Amniotic stem cell (primary cell): ENCODE measurements around the gene HERC5.
"Not testable (repeated sequence)": the region's sequence is repeated elsewhere in the genome, so short reads cannot be mapped to it uniquely, and the experiment has no call there.

Source experiments
- DNase-seq: peaks from one replicate; lab custom pipeline; 2025; lab: John Stamatoyannopoulos, UW

HERC5 gene

DNA sequence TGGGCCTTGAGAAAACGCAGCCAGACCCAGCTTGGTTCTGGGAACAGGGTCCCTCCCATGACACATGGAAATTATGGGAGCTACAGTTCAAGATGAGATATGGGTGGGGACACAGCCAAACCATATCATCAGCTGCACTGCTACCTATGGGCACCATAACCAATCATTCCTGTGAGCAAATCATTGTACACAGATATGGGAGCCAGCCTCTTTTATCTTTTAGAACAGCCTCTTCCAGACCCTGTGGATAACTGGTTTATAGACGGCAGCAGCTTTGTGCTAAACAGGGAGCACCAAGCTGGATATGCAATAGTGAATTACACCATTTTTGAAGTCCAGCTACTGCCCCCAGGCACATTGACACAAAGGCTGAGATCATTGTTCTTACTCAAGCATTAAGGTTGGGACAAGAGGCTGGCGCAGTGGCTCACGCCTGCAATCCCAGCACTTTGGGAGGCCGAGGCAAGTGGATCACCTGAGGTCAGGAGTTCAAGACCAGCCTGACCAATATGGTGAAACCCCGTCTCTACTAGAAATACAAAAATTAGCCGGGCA, 8.6 kb upstream of the HERC5 start:
- DNase-seq, result not testable (repeated sequence)

DNA sequence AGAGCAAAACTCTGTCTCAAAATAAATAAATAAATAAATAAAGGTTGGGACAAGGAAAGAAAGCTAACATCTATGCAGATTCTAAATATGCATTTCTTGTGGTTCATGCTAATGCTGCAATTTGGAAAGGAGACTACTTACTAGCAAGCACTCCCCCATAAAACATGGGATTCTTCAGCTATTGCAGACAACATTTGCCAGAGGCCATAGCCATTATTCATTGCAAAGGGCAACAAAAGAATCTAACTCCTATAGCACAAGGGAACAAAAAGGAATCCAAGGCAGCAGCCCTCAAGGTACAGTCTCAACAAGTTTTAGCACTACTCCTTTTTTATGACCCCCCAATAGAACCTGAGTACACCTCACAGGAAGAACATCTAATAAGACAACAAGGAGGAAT, 8.0 kb upstream of the HERC5 start:
- DNase-seq, result no peak

DNA sequence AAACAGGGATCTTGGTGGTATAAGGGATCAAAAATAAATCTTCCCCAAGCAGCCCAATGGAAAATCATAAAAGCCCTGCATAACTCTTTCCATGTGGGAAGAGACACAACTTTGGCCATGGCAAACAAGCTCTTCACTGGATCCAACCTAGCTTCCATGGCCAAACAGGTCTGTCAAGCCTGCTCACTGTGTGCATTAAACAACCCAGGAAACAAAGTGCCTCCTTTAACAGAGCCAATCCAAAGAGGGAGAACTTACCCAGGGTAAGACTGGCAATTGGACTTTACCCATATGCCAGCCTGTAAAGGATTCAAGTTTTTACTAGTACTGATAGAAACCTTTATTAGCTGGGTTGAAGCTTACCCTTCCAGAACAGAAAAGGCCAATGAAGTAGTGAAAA, 7.6 kb upstream of the HERC5 start:
- no peak for DNase-seq

DNA sequence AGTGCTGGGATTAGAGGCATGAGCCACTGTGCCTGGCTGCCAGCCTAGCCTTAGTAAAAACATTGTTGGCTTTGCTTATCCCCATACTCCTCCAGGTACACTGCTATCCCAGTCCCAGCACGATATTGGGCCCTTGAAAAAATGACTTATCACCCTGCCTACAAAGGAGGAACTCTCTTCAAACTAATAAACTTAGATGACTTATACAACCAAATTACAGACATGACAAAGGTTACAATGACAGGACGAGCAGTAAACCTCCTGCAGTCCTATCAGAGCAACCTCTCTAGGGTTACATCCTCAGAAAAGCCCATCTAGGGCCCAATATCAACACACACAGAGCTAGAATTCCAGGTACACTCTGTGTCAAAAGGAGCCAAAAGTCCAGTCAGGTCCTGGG, 5.7 kb upstream of the HERC5 start:
- DNase-seq, result no peak

DNA sequence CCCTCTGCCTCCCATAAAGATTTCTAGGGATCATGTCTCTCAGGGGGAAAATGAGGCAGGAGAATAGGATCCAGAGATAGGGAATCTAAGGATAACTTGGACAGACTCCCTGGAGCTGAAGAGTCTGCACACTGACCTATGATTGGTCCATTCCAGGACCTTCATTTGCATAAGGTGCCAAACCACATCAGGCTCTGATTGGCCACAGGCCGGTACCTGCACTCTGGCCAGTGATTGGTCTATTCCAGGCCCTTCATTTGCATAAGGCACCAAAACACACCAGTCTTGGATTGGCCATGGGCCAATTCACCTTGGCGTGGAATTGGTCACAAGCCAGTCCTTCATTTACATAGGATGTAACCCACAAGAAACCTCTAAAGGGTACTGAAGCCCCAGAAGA, 4.0 kb upstream of the HERC5 start:
- DNase-seq, result no peak

DNA sequence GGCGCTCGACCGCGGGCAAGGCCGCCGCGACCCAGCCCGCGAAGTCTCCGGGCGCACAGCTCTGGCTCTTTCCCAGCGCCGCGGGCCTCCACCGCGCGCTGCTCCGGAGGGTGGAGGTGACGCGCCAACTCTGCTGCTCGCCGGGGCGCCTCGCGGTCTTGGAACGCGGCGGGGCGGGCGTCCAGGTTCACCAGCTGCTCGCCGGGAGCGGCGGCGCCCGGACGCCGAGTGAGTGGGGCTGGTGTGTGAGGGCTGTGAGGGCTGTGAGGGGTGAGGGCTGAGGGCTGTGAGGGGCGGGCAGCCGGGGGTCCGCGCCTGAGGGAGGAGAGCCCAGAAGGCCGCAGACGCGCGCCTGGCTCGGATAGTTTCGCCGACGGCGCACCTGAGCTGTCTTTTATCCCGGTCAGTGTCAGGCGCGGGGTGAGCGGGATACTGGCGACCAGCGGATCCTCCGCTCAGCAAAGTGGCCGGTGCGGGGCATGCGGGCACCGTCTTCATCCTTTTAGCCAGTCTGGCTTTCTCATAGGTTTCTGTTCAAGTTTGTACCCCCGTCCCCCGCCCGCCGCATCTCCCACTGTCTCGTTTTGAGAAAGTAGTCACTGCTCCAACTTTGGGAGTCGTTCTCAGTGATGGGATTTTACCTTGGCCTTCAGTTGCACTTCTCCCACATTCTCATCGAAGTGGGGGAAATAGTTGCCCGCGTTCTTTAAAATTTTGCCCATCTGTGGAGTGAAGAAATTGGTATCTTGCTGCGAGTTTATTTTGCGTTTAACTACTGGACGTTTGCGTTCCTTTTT, 586 bp downstream of the HERC5 start:
- no peak for DNase-seq

DNA sequence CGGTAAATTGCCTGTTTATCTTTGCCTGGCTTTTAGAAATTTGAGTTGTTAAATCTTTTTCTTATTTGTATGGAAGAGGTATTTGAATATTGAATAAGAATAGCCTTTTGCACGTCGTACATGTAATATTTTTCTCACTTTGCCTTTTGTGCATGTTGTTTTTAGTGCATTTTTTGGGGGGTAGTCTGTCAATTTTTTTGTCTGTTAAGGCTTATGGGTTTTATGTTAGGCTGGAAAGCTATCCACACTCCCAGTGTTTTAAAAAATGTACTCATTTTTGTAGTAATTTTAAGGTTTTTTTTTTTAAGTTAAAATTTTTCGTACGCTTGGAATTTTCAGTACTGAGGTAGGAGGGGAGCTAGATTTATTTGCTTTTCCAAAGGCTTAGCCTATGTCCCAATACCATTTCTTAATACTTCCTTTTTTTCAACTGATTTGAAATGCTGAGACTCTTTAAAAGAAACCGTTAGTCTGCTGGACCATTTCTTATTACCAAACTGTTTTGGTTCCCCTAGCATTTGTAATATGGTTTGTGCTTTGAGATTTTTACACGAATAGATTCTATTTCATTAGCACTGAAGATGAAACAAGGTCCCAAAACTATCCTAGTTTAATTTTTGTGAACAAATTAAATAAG, 1.3 kb downstream of the HERC5 start:
- no peak for DNase-seq

DNA sequence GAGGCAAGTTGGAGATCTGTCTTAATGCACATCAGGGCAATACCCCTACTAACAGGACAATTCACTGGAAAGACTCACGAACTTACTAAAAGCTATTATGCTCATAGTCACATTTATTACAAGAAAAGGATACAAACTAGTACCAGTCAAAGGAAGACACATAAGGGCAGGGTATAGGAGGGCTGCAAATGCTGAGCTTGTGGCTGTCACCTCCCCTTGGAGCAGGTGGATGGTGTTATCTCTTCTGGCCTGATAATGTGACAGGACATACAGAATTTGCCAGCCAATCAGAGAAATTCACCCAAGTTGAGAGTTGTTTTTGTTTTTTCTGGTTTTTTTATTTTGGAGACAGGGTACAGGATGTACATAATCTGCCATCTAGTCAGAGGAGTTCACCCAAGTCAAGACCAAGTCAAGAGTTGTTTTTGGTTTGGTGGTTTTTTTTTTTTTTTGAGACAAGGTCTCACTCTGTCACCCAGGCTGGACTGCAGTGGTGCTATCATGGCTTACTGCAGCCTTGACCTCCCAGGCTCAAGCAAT, 8.8 kb downstream of the HERC5 start:
- DNase-seq, result no peak

DNA sequence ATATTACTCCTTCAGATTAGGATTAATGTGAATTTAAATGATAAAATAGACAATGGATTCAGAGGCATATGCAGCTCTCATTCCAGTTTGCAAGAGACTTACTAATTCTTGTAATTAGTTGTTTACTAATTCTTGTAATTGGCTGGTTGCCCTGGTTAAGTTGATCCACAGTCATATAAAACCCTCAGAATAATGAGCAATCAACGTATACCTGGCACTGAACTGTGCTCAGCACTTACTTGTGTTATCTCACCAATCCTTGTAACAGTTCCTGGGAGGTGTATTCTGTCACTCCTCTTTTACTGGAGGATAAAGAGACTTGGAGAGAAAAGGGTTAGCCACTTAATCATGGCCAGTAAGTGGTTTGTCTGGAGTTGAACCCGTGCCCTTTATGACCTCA, 10.5 kb downstream of the HERC5 start:
- no peak for DNase-seq

DNA sequence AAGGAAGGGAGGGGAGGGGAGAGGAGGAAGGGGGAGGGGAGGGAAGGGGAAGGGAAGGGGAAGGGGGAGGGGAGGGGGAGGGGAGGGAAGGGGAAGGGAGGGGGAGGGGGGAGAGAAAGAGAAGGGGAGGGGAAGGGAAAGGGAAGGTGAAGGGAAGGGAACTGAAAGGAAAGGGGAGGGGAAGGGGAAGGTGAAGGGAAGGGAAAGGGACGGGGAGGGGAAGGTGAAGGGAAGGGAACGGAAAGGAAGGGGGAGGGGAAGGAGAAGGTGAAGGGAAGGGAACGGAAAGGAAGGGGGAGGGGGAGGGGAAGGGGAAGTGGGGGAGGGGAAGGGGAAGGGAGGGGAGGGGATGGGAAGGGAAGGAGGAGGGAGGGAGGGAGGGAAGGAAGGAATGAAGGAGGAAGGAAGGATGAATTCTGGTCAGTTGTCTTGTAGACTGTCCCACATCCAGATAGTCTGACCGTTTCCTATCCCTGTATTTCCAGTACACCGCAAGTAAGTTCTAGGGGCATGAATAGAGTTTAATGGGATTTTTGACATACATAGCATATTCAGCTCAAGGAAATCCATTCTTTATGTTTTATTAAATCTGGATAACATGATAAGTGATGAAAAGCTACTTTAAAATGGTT, 20.4 kb downstream of the HERC5 start:
- DNase-seq, result no peak

DNA sequence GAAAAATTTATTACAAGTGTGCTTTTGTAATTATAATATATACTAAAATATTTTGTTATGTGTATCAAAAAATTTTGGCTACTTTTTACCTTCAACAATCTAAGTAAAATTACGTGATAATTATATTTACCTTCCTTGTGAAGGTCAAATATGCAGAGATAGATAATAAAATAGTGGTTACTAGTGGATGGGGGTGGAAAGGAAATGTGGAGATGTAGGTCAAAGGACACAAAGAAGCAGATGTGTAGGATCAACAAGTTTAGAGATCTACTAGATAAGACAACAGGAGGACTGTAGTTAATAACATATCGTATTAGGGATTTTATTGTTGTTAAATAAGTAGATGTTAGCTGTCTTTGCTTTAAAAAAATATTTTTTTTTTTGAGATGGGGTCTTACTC, 21.3 kb downstream of the HERC5 start:
- DNase-seq, result no peak

DNA sequence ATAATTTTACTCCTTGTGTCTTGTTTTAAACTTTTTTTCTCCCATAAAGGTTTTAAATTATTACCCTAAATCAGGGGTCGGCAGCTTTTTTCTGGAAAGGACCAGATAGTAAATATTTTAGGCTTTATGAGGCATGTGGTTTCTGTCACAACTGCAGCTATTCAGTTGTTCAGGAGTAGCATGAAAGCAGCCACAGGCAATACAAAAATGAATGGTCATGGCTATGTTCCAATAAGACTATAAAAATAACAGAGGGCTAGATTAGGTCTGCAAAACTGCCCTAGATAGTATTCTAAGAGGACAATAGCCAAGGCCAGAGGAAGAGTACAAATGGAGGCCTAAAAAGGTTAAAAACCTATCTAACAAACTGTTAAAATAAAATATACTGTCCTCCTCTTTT, 24.6 kb downstream of the HERC5 start:
- DNase-seq, result no peak

DNA sequence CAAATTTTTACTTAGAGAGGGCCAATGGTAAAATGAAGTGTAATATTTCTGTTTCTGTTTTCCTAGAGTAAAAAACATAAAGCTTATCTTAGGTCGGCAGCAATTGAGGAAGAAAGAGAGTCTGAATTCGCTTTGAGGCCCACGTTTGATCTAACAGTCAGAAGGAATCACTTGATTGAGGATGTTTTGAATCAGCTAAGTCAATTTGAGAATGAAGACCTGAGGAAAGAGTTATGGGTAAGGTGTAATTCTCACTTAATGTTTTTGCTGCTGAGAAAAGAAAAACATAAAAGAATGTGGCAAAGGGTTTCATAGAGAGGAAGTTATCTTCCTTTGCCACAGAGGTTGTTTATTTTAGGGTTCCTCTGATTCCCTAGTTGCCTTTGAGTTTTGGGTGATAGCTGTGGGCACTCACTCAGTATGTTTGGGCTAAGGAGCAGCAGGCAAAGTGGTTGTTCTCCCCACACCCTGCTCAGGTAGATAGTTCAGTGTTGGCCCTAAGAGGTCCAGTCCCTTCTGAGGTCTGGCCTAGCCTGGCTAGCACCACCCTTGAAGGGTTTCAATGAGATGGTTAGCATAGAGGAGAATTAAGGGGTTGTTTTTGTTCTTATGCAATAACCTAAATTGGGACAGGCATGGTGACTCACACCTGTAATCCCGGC, 32.3 kb downstream of the HERC5 start:
- no peak for DNase-seq

DNA sequence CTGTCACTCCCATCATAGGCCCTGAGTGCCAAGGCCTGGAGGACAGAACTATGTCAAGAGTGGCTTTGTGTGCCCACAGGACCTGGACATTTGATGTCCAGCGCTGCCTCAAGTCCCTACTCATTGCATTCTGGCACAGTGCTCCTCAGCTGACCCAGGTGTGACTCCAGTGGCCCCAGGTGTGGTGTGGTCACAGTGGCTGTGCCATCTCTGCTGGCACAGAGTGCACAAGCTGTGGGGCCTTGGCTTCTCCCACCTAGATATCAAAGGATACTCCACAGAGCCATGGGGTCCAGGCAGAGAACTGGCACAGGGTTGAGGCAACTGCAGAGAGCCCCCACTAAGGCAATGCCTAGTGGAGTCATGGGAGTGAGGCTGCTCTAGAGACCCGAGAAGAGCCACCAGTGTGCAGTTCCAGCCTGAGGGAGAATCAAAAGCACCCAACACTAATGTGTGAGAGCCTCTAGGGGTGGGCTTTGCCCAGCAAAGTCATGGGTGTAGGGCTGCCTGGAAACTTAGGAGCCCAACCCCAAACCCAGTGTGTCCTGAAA, 41.0 kb downstream of the HERC5 start:
- DNase-seq, result no peak

DNA sequence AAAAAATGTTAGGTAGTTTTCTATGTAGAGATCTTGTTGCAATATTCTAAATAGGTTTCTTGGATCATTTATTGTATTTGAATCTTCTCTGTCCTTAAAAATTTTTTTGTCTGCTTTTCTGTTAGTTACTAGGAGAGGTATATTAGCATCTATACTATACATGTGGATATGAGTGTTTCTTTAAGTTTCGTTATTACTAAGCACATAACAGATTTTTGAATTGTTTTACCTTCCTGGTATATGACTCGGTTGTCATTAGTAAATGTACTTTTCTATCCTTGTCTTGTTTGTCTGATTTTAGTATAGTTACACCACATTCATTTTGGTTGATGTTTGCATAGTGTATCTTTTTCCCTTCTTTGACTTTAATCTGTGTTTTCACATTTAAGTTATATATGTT, 46.4 kb downstream of the HERC5 start:
- DNase-seq, result no peak

DNA sequence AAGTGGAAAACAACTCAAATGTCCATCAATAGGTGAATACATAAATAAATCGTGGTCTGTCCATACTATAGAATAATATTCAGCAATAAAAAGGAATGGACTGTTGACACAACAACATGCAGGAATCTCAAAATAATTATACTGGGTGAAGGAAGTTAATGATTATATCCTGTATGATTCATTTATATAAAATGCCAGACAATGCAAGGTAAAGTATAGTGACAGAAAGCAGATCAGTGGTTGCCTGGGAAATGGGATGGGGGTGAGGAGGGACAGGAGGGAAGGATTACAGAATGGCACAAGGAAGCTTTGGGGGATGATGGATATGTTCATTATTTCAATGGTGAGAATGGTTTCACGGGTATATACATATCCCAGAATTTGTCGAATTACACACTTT, 54.3 kb downstream of the HERC5 start:
- no peak for DNase-seq

DNA sequence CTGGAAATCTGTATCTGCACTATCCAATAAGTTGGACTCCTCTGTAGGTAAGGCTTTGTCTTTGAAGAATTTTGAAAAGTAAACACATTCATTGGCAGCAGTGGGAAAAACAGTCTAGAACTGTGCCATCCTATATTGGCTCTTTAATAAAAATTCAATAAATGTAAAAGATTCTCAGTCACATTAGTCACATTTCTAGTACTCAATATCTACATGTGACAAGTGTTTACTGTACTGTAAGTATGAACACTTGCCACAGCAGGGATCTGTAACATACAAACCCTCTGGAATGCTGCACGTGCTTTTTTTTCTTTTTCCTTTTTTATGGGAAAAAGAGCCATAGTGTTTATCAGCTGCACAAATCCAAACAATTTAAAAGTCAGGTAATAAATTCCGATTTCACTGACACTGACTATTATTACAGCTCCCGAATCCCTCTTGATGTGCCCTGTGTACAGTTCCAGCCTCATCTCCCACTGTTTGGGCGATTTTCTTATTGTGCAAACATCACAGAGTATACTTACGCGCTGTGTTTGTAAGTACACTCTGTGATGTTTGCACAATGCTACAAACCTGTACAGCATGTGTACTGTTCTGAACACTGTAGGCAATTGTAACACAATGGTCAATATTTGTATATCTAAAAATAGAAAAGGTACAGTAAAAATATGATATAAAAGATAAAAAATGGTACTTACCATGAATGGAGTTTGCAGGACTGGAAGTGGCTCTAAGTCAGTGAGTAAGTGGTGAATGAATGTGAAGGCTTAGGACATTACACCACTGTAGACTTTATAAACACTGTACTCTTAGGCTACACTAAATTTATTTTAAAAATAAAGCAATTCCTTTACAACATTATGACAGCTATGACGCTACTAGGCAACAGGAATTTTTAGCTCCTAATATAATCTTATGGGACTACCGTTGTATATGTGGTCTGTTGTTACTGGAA, 57.9 kb downstream of the HERC5 start:
- DNase-seq, result no peak

DNA sequence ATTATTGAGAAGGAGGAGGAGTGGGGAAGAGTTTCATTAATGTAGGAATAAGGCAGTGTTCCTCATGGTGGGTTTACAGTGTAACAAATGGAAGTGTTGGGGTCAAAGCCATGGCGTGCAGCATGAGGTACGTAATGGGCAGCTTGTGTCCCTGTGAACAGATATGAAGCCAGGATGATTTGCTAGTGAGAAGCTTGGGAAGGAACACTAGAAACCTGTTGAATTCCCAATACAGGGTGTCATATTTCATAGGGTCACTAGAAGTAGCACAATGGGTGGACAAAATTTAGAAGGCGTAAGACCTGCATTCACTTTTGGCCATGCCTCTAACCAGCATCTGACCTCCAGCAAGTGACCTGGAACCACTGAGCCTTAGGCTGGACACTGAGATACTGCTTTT, 59.8 kb downstream of the HERC5 start:
- DNase-seq, result no peak

DNA sequence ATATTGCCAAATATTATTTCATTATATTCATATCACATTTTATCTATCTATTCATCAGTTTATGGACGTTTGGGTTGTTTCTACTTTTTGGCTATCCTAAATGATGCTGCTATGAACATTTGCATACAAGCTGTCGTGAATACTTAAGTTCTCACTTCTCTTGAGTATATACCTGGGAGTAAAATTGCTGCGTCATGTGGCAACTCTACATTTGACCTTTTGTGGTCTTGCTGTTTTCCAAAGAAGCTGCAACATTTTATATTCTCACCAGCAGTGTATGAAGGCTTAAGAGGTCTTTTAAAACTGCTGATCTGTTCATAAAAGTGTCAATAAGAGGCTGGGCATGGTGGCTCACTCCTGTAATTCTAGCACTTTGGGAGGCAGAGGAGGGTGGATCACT, 60.9 kb downstream of the HERC5 start:
- no peak for DNase-seq

DNA sequence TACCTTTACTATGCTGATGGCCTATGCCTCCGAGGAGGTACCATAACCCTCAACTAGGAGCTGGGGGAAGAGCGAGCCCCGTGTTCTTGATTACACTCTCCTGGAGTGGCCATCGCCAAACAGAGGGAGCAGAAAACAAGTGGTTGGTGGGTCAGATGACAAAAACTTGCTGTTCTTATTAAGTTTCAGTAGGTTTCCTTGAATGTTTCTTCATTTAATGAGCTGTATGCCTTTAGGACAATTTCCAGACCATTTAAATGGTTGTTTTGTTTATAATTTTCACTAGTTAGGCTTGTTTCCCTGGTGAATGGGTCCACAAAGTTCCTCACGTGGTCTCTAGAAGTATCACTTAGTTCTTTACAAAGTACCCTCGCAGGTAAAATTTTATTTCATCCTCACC, 62.0 kb downstream of the HERC5 start:
- no peak for DNase-seq
